DMS153 treated with DMSO at 0.1 percent for 48 hours (cell line): ENCODE measurements around the gene FBXO46.
"Not testable (repeated sequence)": the region's sequence is repeated elsewhere in the genome, so short reads cannot be mapped to it uniquely, and the experiment has no call there.

ENCODE experiments used
- DNase-seq: peaks from one replicate; lab custom pipeline; 2025; ENCODE audit not compliant: unreplicated experiment; lab: John Stamatoyannopoulos, UW

The FBXO46 gene

DNA sequence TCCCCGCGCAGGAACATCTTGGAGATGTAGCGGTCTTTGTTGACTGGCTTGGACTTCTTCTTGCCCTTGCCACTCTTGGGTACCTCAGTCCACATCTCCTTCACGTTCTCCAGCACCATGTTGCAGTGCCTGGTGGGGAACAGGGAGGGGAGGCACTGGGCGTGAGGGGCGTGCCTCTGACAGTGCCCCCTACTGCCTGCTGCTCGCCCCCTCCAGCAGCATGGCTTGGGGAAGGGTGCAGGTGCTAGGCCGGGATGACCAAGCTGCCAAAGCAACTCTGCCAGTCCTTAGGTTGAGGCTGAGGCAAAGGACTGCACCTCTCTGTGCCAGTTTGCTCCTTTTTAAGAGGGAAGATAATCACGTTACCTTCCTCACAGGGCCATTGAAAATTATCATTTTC, 43.1 kb downstream of the FBXO46 start:
- DNase-seq: no peak

GRCh38 chr19:45685045-45685444, 45.7 kb downstream of the FBXO46 start:
- DNase-seq: not testable (repeated sequence)

GRCh38 chr19:45682908-45683307, 47.8 kb downstream of the FBXO46 start:
- no peak for DNase-seq

DNA sequence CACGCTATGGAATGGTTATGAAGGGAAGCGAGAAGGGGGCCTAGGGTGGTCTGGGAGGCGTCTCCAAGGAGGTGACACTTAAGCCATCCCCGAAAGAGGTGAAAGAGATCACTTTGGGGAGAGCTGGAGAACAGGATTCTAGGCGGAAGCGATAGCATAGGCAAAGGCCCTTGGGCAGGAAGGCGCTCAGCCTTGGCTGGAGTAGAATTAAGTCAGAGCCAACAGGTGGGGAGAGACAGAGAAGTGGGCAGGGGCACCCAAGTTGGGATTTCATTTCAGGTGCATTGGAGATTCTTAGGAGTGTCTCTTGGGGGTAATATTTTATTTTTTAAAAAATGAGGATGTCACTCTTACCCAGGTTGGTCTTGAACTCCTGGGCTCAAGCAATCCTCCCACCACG, 48.6 kb downstream of the FBXO46 start:
- no peak for DNase-seq

- peak; percentile 66 for DNase-seq
Measured at GRCh38 chr19:45681391-45682015, 49.2 kb downstream of the FBXO46 start.

- peak; percentile 83 for DNase-seq
Measured at GRCh38 chr19:45677351-45678230, 53.1 kb downstream of the FBXO46 start.

DNA sequence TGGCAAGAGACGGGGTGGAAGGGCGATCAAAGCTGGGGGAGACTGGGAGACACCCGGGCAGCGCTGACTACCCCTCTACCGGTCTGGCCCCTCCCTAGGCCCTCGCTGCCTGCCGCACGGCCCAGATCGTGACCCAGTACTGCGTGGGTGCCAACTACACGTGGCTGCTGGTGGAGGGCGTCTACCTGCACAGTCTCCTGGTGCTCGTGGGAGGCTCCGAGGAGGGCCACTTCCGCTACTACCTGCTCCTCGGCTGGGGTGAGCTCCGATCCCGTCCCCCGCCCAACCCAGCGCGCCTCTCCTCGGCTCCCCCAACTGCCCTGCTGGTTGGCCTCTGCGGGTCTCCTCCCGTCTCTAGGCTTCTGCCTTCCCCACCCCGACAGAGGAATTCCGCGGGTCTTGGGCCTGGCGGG, 53.8 kb downstream of the FBXO46 start:
- no peak for DNase-seq

GRCh38 chr19:45674946-45675345, 55.8 kb downstream of the FBXO46 start:
- DNase-seq: no peak

DNA sequence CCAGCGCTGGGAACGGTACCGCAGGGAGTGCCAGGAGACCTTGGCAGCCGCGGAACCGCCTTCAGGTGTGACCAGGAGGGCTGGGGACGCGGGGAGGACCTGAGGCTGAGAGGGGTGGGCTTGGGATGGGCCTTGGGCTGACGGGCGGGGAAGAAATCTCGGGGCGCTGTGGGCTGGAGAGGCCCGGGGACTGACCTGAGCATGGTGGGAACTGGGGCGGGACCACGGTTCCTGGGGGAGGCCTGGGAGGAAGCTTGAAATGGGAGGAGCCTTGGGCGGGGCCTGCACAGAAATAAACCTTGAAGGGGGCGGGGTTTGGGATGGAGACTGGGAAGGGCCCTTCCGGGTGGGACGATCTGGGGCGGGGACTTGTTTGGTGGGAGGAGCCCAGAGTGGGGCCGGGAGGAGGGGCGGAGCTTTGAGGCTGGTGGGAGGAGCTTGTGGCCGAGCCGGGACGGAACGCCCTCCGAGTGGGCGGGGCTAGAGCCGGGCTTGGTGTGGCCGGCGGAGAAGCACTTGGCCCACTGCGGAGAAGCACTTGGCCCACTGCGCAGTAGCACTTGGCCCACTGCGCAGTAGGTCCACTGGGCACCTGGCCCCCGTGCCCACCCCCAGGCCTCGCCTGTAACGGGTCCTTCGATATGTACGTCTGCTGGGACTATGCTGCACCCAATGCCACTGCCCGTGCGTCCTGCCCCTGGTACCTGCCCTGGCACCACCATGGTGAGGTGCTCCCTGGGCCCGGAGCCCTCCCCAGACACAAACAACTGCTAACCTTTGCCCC, 59.8 kb downstream of the FBXO46 start:
- DNase-seq: peak; percentile 89

DNA sequence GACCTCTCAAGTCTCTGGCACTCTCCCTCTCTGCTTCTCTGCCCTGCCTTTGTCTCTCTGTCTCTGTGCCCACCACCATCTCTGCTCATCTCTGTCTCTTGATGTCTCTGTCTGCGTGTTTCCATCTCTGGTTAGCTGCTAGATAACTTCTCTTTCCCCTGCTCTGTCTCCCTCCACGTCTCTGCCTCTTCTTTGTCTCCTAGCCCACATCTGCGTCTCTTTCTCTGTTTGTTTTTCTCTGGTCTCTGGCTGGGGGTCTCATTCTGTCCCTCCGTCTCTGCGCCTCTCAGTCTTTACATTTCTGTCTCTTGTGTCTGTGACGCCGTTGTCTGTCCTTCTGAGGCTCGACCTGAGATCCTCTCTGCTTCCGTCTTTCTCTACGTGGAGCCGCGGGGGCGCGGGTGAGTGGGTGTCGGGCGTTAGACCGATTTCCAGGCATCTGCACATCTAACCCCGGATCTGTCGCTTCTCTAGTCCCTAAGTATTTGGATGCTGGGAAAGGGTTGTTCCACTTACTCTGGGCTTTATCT, 62.3 kb downstream of the FBXO46 start:
- DNase-seq: no peak

DNA sequence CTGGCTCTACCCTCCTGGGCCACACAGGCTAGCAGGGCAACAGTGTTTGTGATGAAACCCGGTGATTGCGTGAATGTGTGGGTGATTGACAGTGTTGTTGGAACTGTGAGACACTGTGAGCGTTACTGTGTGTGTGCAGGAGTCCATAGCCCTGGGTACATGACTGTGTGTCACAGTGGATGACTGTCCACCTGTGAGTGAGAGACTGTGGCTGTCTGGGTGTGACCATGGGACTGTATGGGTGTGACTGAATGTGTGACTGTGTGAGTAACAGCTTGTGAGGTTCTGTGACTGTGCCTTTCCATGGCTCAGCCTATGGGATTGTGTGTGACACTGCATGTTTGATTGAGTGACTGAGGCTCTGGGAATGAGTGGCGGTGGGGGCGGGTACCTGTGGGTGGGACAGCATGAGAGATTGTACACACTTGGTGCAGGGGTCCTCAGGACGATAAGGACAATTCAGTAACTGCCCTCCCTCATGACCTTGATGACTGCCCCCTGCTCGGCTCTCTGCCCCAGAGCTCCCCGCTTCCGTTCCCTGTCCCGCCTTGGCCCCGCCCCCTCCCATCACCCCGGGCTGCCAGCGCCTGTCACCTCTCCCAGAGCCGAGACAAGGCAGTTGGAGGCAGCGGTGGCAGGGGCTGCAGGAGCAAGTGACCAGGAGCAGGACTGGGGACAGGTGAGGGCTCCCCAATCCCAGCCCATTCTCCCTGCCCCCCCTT, 62.9 kb downstream of the FBXO46 start, which contains the start of gene GIPR:
TSS of gene GIPR (plus strand) at position 602 of the 722 bp plus-strand sequence. CDS start 1,300 bp downstream, outside the sequence.
- no peak for DNase-seq

DNA sequence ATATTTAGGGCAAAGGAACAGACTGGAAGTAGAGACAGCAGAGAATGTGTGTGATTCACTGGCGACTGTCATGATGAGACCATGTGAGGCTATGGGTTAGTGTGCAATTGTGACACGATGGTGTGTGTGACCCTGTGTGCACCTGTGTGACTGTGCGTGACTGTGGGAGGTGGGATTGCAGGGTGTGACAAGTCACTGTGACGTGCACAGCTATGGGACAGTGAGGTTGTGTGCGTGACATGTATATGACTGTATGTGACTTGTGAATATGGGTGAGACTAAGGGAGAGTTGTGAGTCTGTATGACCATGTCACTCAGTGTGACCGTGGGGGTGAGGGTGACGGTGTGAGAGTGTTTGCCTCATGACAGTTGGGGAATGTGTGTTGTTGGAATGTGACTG, 66.1 kb downstream of the FBXO46 start:
- no peak for DNase-seq

DNA sequence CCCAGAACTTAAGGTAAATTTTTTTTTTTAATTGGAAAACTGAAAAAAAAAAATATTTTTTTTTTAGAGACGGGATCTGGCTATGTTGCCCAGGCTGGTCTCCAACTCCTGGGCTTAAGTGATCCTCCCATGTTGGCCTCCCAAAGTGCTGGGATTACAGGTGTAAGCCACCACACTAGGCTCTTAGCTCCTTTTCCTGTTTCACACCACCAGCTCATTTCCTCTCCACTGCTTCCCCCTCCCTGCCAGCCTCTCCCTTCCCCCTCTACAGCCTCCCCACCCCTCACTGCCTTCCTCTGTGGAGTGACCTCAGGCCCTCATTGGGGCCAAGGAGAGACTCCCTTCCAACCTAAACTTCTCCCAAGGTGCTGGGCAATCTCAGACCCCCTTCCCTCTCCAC, 66.9 kb downstream of the FBXO46 start:
- DNase-seq: no peak

DNA sequence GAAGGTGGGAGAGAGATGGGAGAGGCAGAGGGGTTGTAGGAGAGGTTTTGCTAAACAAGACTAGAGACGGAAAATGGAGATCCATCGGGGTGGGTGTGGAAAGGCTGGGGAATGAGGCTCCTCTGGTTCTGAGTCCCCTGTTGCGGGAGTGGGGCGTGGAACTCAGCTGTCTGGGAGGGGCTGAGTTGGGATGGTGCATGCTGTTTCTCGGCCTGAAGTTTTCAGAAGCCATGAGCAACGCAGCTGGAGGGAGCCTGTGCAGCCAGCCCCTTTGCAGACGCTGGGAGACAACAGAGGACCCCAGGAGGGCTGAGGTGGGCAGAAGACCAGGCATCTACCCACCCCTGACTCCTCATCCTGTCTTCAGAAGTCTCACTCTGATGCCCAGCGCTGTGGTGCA, 70.1 kb downstream of the FBXO46 start:
- no peak for DNase-seq
